Esophagus muscularis mucosa (tissue), 4 donors: ENCODE measurements around the gene LRRC25. TPM values are rescaled to one million over a fixed set of nuclear protein-coding genes. Genes with fewer than 3 reads are reported as not detected.
A peak's percentile ranks its signal among the peaks of the same experiment; 100 is the strongest.

Source experiments
- DNase-seq: peaks from one replicate; pipeline ENCODE4 v3.0.0-alpha.2; 2017; ENCODE audit errors: extremely low spot score
- H3K27ac ChIP-seq, 4 donors: fragments of 200-600 bp; sonication (generic); replicated peaks in 1 of 4; 1 replicate in 3 of 4; 2 replicates in 1 of 4; pipeline ENCODE4 v1.5.1; 2016 to 2019; ENCODE audit warnings: mild to moderate bottlenecking in 1 of 4
- H3K27me3 ChIP-seq, 4 donors: fragments of 200-600 bp; sonication (generic); one replicate each; pipeline versions ENCODE4 v1.5.1 to v1.6.0; 2016 to 2019
- H3K36me3 ChIP-seq, 4 donors: fragments of 200-600 bp; sonication (generic); one replicate each; pipeline ENCODE4 v1.5.1; 2016 to 2019
- H3K4me1 ChIP-seq, 4 donors: fragments of 200-600 bp; sonication (generic); one replicate each; pipeline ENCODE4 v1.5.1; 2016 to 2019
- H3K4me3 ChIP-seq, 4 donors: fragments of 200-600 bp; sonication (generic); 1 replicate in 2 of 4; 2 replicates in 2 of 4; pipeline ENCODE4 v1.5.1; 2016 to 2019; ENCODE audit warnings: mild to moderate bottlenecking in 4 of 4, moderate library complexity in 1 of 4
- H3K9me3 ChIP-seq, 4 donors: fragments of 200-600 bp; sonication (generic); 1 replicate in 3 of 4; 2 replicates in 1 of 4; pipeline ENCODE4 v1.5.1; 2016 to 2019
- EP300 ChIP-seq: sonication (generic); formaldehyde crosslinking; IDR thresholded peaks from one replicate; pipeline ENCODE4 v1.6.1; 2017; ENCODE audit warnings: antibody characterized with exemption
- POLR2A ChIP-seq: fragments of 450-650 bp; IDR thresholded peaks from one replicate; pipeline ENCODE4 v1.6.1; 2017; ENCODE audit warnings: antibody characterized with exemption, moderate library complexity, mild to moderate bottlenecking, low read depth
- POLR2AphosphoS5 ChIP-seq, 2 donors: sonication (generic); formaldehyde crosslinking; IDR thresholded peaks; one replicate each; pipeline ENCODE4 v1.6.1; 2017; ENCODE audit warnings: antibody characterized with exemption in 2 of 2
- WGBS: methylation state at CpG from one replicate; pipeline ENCODE4 v1.1.5; 2018; 5-methylcytosine and 5-hydroxymethylcytosine counted together
- intact Hi-C: fragments of 100-400 bp; cut with DNase I; formaldehyde crosslinking; loops from one replicate; pipeline ENCODE4 v1.15.1; 2023
- total RNA-seq, 4 donors: library from RNA; depleted of rRNA; stranded (reverse); fragments of >200 nt; gene quantifications; one replicate each; pipeline versions ENCODE4 v1.1.0 to v1.2.1, GENCODE V29; 2016
- TF ChIP-seq, protein P1 (sequence below), 3 experiments: fragments of 200-600 bp in 2 of 3; fragments of 450-650 bp in 1 of 3; sonication (generic) in 2 of 3; IDR thresholded peaks; one replicate each; pipeline ENCODE4 v1.5.1; 2017 to 2019; ENCODE audit warnings: antibody characterized with exemption in 3 of 3, mild to moderate bottlenecking in 2 of 3, moderate library complexity in 1 of 3

The LRRC25 gene
- total RNA-seq, 4 donors from 2014 or later, result 5.8 to 20.4 (median 7.0) TPM

DNA sequence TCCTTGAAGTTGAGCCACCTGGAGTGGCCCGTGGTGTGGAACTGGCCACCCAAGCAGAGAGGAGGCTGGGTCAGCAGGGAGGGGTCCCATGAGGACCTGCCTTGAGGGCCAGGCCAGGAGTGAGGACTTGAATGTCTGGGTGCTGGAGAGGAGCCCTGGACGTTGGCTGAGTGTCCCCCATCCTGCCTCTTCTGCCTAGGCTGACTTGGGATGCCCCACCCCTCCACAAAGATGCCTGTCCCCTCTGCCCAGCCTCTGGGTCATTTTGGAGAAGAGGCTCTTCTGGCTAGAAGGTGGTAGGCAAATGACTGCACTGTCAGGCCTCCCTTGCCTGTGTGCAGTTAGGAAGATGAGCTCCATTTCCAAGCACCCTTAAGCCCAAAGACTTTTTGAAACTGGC is 23.5 kb upstream of the LRRC25 start:
- no peak for TF ChIP-seq EP300
- no peak for TF ChIP-seq POLR2AphosphoS5 (IDR thresholded peaks at IDR 0.05)
- TF ChIP-seq, protein P1, sequence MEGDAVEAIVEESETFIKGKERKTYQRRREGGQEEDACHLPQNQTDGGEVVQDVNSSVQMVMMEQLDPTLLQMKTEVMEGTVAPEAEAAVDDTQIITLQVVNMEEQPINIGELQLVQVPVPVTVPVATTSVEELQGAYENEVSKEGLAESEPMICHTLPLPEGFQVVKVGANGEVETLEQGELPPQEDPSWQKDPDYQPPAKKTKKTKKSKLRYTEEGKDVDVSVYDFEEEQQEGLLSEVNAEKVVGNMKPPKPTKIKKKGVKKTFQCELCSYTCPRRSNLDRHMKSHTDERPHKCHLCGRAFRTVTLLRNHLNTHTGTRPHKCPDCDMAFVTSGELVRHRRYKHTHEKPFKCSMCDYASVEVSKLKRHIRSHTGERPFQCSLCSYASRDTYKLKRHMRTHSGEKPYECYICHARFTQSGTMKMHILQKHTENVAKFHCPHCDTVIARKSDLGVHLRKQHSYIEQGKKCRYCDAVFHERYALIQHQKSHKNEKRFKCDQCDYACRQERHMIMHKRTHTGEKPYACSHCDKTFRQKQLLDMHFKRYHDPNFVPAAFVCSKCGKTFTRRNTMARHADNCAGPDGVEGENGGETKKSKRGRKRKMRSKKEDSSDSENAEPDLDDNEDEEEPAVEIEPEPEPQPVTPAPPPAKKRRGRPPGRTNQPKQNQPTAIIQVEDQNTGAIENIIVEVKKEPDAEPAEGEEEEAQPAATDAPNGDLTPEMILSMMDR (IDR thresholded peaks at IDR 0.05), result no peak
- TF ChIP-seq POLR2A, result no peak
- H3K36me3 ChIP-seq, result no peaks in the 10 kb centered on the region
- WGBS, result 43% methylated on average over 2 of the region's 2 CpGs
- peaks cover 78 to 95% (median 94%) of the 10 kb centered on the region in 4 donors for H3K4me1 ChIP-seq
- H3K27me3 ChIP-seq, result no peaks in the 10 kb centered on the region
- no peaks in the 10 kb centered on the region for H3K9me3 ChIP-seq
- intact Hi-C loops, result no loop called here
- no peak for DNase-seq
- peak overlapping the region; percentile 67 to 95 (median 78) for H3K4me3 ChIP-seq
- H3K27ac ChIP-seq, result peak overlapping the region; percentile 86 to 88 (median 88)

DNA sequence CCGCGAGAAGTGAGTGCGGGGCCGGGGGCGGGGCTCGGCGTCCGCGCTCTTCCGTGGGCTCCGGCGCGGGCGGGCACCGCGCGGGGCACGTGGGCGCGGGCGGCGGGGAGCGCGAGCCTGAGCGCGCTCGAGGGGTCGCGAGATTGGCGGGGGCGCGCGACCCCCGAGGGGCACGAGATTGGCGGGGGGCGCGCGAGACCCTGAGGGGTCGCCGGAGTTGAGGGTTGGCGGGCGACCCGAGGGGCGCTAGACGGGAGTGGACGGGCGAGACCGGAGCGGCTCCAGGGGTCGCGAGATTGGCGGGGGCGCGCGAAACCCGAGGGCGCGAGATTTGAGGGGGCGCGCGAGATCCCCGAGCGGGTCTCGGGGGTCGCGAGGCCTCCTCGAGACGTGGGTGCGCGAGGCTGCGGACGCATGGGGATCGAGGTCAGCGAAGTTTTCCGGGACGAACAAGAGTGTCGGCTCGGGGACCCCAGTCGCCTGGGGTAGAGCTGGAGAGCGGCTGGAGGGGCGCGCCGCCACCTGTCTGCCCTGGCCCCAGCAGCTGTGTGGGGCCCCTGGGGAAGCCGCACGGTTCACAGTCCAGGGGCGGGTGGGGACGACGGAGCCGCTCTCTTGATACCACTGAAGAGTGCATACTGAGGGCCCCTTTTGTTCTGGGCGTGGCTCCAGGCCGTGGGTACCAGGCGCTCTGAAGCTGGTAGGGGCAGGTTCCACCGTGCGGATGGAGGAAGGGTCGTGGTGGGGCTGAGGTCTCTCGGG is 22.5 kb upstream of the LRRC25 start:
- Histone ChIP-seq H3K4me3 (peak overlapping the region; percentile 67 to 95 (median 78)), H3K27me3 (no peaks in the 10 kb centered on the region), H3K36me3 (no peaks in the 10 kb centered on the region), H3K9me3 (no peaks in the 10 kb centered on the region), H3K4me1 (peaks cover 76 to 95% (median 94%) of the 10 kb centered on the region in 4 donors), H3K27ac (peak overlapping the region; percentile 86 to 88 (median 88))
- 0% methylated on average over 22 of the region's 97 CpGs for WGBS
- intact Hi-C loops, result no loop called here
- DNase-seq, result no peak
- no peak for TF ChIP-seq EP300
- TF ChIP-seq POLR2AphosphoS5 (IDR thresholded peaks at IDR 0.05), result no peak
- TF ChIP-seq, protein P1 (IDR thresholded peaks at IDR 0.05), result no peak
- no peak for TF ChIP-seq POLR2A

DNA sequence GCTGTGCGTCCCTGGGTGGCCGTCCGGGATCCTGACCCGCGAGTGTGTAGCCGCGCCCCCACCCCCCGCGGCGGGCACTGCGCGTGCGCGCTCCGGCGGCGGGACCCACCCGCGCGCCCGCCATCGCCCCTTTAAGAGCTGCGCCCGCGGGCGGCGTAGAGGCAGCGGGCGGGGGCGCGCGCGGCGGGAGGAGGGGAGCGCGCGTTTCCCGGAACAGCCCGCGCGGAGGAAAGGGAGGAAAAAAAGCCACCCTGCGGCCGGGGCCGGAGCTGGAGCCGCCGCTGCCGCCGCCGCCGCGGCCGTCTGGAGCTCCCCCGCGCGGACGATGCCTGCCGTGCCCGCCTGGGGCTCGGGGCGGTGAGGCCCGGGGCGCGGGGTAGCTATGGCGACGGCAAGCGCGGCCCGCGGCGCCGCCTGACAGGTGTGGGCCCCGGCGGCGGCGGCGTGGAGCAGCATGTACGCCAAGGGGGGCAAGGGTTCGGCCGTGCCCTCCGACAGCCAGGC is 21.8 kb upstream of the LRRC25 start, which contains the start of gene SSBP4:
SSBP4 (plus strand) TSS at position 204 of the 504 bp plus-strand sequence; CDS start at position 455, 251 bp downstream.
- Histone ChIP-seq H3K27me3 (no peaks in the 10 kb centered on the region), H3K36me3 (no peaks in the 10 kb centered on the region), H3K4me3 (peak within 1 kb of the TSS; percentile 67 to 95 (median 78)), H3K4me1 (peaks cover 76 to 95% (median 94%) of the 10 kb centered on the region in 4 donors), H3K27ac (peak within 1 kb of the TSS; percentile 86 to 88 (median 88)), H3K9me3 (no peaks in the 10 kb centered on the region)
- WGBS, result no CpG with 5 or more reads among the region's 80 CpGs
- intact Hi-C loops, result no loop called here
- TF ChIP-seq EP300 (no peak), POLR2AphosphoS5 (IDR thresholded peaks at IDR 0.05) (peak; percentile 43 to 66)
- TF ChIP-seq, protein P1 (IDR thresholded peaks at IDR 0.05), result peak; percentile 26 to 53 (median 50)
- no peak for DNase-seq

DNA sequence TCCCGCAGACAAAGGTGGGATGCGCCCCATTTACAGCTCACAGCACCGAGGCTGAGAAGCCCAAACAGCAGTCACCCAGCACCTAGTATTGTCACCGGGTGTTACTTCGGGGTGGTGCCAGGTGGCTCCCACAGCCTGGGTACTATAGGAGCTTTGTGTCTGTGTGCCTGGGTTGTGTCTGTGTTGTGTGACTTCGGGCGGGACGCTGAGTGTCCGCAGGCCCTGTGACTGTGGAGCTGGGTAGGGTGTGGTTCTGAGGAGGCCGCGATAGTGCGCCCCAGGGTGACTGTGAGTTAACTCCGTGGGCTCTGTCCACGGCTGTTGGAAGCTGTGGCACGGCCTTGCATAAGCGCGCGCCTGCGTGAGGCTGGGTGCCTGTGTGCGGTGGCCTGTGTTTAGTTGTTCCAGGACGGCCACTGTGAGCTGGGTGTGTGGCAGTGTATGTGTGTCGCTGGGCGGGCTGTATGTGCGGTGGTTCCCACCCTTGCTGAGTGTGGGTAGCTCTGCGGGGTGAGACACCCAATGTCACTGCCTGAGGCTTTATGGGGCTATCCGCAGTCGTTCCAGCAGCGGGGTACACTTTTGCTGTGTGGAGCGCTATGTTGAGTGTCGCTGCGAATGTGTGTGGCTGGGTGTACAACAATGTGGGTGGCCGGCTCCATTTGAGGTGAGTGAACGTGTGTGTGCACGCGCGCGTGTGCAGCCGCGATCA is 21.2 kb upstream of the LRRC25 start:
- Histone ChIP-seq H3K27ac (peak overlapping the region; percentile 86 to 88 (median 88)), H3K9me3 (no peaks in the 10 kb centered on the region), H3K36me3 (no peaks in the 10 kb centered on the region), H3K4me3 (peak overlapping the region; percentile 67 to 95 (median 78)), H3K27me3 (no peaks in the 10 kb centered on the region), H3K4me1 (peaks cover 72 to 92% (median 90%) of the 10 kb centered on the region in 4 donors)
- TF ChIP-seq POLR2AphosphoS5 (IDR thresholded peaks at IDR 0.05) (no peak), POLR2A (no peak), EP300 (no peak)
- TF ChIP-seq, protein P1 (IDR thresholded peaks at IDR 0.05), result no peak
- 30% methylated on average over 11 of the region's 39 CpGs for WGBS
- intact Hi-C loops, result no loop called here
- no peak for DNase-seq
